EL (cell line): ENCODE data around the gene RHBDF2.
"Not testable (repeated sequence)": the region's sequence is repeated elsewhere in the genome, so short reads cannot be mapped to it uniquely, and the experiment has no call there.

ENCODE experiments used
- DNase-seq: peaks from one replicate; pipeline ENCODE4 v3.0.0-alpha.2; 2016

Gene RHBDF2

GRCh38 chr17:76523084-76524037, 22.1 kb upstream of the RHBDF2 start:
- peak; percentile 59 for DNase-seq

- not testable (repeated sequence) for DNase-seq
Measured at GRCh38 chr17:76521683-76522082, 20.5 kb upstream of the RHBDF2 start.

GRCh38 chr17:76521262-76521661, 20.0 kb upstream of the RHBDF2 start:
- DNase-seq, result no peak

GRCh38 chr17:76519048-76519966, 18.1 kb upstream of the RHBDF2 start:
- DNase-seq, result no peak

GRCh38 chr17:76517638-76518038, 16.4 kb upstream of the RHBDF2 start:
- no peak for DNase-seq

- peak; percentile 91 for DNase-seq
Measured at GRCh38 chr17:76515274-76515949, 14.2 kb upstream of the RHBDF2 start.

- DNase-seq, result not testable (repeated sequence)
Measured at GRCh38 chr17:76514355-76514754, 13.1 kb upstream of the RHBDF2 start.

GRCh38 chr17:76513306-76513692, 12.1 kb upstream of the RHBDF2 start:
- no peak for DNase-seq

- DNase-seq, result no peak
Measured at GRCh38 chr17:76512366-76513305, 11.4 kb upstream of the RHBDF2 start.

GRCh38 chr17:76511668-76512365, 10.6 kb upstream of the RHBDF2 start:
- DNase-seq, result no peak

GRCh38 chr17:76510831-76511244, 9.6 kb upstream of the RHBDF2 start:
- no peak for DNase-seq

GRCh38 chr17:76508472-76509063, 7.3 kb upstream of the RHBDF2 start:
- DNase-seq, result not testable (repeated sequence)

- peak; percentile 71 for DNase-seq
Measured at GRCh38 chr17:76506408-76507345, 5.5 kb upstream of the RHBDF2 start.

- DNase-seq, result no peak
Measured at GRCh38 chr17:76504117-76504516, 2.9 kb upstream of the RHBDF2 start.

GRCh38 chr17:76502341-76503211, 1.4 kb upstream of the RHBDF2 start:
- DNase-seq, result no peak

GRCh38 chr17:76501827-76502307, 644 bp upstream of the RHBDF2 start:
- DNase-seq, result no peak

GRCh38 chr17:76500747-76501017, 541 bp downstream of the RHBDF2 start:
- no peak for DNase-seq

- DNase-seq, result no peak
Measured at GRCh38 chr17:76500074-76500746, 1.0 kb downstream of the RHBDF2 start.
